Ovary (tissue), 9 donors: ENCODE results near the gene ALOXE3. TPM values are rescaled to one million over a fixed set of nuclear protein-coding genes. Genes with fewer than 3 reads are reported as not detected.

ENCODE experiments used
- DNase-seq, 5 donors: peaks; one replicate each; pipeline ENCODE4 v3.0.0-alpha.2; 2019 to 2020
- H3K27ac ChIP-seq, 2 donors: fragments of 200-600 bp; one replicate each; pipeline versions ENCODE4 v1.5.1 to v1.8.0; 2019 to 2022
- H3K27me3 ChIP-seq: fragments of 200-600 bp; one replicate; pipeline ENCODE4 v1.8.0; 2022
- H3K36me3 ChIP-seq: fragments of 200-600 bp; sonication (generic); one replicate; pipeline ENCODE4 v1.5.1; 2019
- H3K4me1 ChIP-seq: one replicate; pipeline ENCODE4 v1.8.1; 2013; ENCODE audit warnings: mild to moderate bottlenecking, moderate library complexity; ENCODE audit not compliant: insufficient read depth
- H3K4me3 ChIP-seq: fragments of 200-600 bp; sonication (generic); one replicate; pipeline ENCODE4 v1.5.1; 2017
- H3K9me3 ChIP-seq, 2 donors: fragments of 200-600 bp in 1 of 2; sonication (generic) in 1 of 2; one replicate each; pipeline versions ENCODE4 v1.5.1 to v1.8.1; 2013 to 2019; ENCODE audit warnings: mild to moderate bottlenecking in 1 of 2, moderate library complexity in 1 of 2
- CTCF ChIP-seq, 3 donors: fragments of 450-650 bp in 2 of 3; fragments of 200-600 bp in 1 of 3; IDR thresholded peaks; one replicate each; pipeline versions ENCODE4 v1.5.1 to v1.8.0; 2016 to 2022; ENCODE audit warnings: antibody characterized with exemption in 3 of 3, mild to moderate bottlenecking in 1 of 3
- EP300 ChIP-seq: sonication (generic); formaldehyde crosslinking; IDR thresholded peaks from one replicate; pipeline ENCODE4 v1.6.1; 2017; ENCODE audit warnings: antibody characterized with exemption
- POLR2A ChIP-seq: fragments of 450-650 bp; IDR thresholded peaks from one replicate; pipeline ENCODE4 v1.6.1; 2017; ENCODE audit warnings: antibody characterized with exemption, mild to moderate bottlenecking, moderate library complexity
- WGBS, 3 donors: extraction: QIAGEN DNeasy Blood & Tissue Kit in 1 of 3; methylation state at CpG; one replicate each; pipeline versions ENCODE4 v1.1.5 to v1.1.7; 2013 to 2017; 5-methylcytosine and 5-hydroxymethylcytosine counted together
- intact Hi-C, 4 donors: fragments of 100-400 bp; cut with DNase I; formaldehyde crosslinking; loops; one replicate each; pipeline versions ENCODE4 v1.11.0 to v1.15.1; 2022 to 2023
- polyA plus RNA-seq, 2 donors: library from polyadenylated mRNA; stranded (reverse); fragments of 200-250 nt in 1 of 2; fragments of 350-450 nt in 1 of 2; fragmentation: Illumina TruSeq in 1 of 2; extraction: RNeasy Lipid Tissue Mini Kit (QIAGEN cat#74804) in 1 of 2; gene quantifications; one replicate each; pipeline ENCODE4 v1.2.3, GENCODE V29; 2013 to 2014
- total RNA-seq, 7 donors: library from RNA; depleted of rRNA in 2 of 7; stranded (reverse); fragments of >200 nt in 2 of 7; fragmentation: NEBNext Ultra II Directional in 3 of 7; extraction: Animal tissue kit (Norgen Biotek cat#: 25700) in 3 of 7; gene quantifications; one replicate each; pipeline versions ENCODE4 v1.1.0 to v1.2.4, GENCODE V29; 2016 to 2023
- donor health status: DM: no; HTN: no; CAD: no; lungs with moderate emphysema.
- donor health status: DM: no; HTN: no; CAD: no.
- donor health status: Bipolar disorder and iron deficiency.
- donor health status: DM: yes; HTN: yes; CAD: no.
- donor health status: DM: no; HTN: no; CAD: no.
- donor health status: DM: yes; HTN: yes; CAD: no.

Gene ALOXE3
- total and polyA plus RNA-seq, 9 donors = 0.07 TPM; not detected in 8

- WGBS, 3 donors = 9 to 12% (median 11%) methylated on average over 13 of the region's 13 CpGs
- intact Hi-C loops = loop anchor here in 2 of 4 donors (2.0 kb wide), 2 partner anchors 41 to 55 kb away; no protein-coding TSS in a partner anchor
- H3K4me1 ChIP-seq = peaks cover 16% of the 10 kb centered on the region
These were observed 45.9 kb upstream of the ALOXE3 start for GRCh38 chr17:8163978-8164814.

GRCh38 chr17:8162997-8163977 lies 45.0 kb upstream of the ALOXE3 start:
- peaks cover 16% of the 10 kb centered on the region for H3K4me1 ChIP-seq
- no peak for TF ChIP-seq EP300
- TF ChIP-seq CTCF (IDR thresholded peaks at IDR 0.05) = no peak
- TF ChIP-seq POLR2A = no peak
- intact Hi-C loops = loop anchor here in 2 of 4 donors (2.0 kb wide), 2 partner anchors 40 to 56 kb away; no protein-coding TSS in a partner anchor
- H3K27ac ChIP-seq = peak overlapping the region; percentile 99 to 100
- no peaks in the 10 kb centered on the region for H3K27me3 ChIP-seq
- H3K4me3 ChIP-seq = peak overlapping the region; percentile 77
- 4 to 12% (median 7%) methylated on average over 23 to 55 of the region's 55 CpGs for WGBS, 3 donors
- H3K36me3 ChIP-seq = no peaks in the 10 kb centered on the region
- peak in 4 of 5 donors; percentile 58 to 69 (median 66) for DNase-seq
- H3K9me3 ChIP-seq = no peaks in the 10 kb centered on the region

More at GRCh38 chr17:8163978-8164814, 45.9 kb upstream of the ALOXE3 start:
- TF ChIP-seq CTCF (IDR thresholded peaks at IDR 0.05) (peak in 1 of 3 donors; percentile 6), EP300 (no peak)
- Histone ChIP-seq H3K27me3 (no peaks in the 10 kb centered on the region), H3K36me3 (no peaks in the 10 kb centered on the region), H3K4me3 (no peak overlapping the region), H3K27ac (peak overlapping the region; percentile 99 to 100), H3K9me3 (no peaks in the 10 kb centered on the region)
- DNase-seq = peak; percentile 78 to 88 (median 84)

GRCh38 chr17:8162233-8162996 lies 44.1 kb upstream of the ALOXE3 start, which contains the start of gene VAMP2:
Gene VAMP2, minus strand, starts transcription at chr17:8162948. Its CDS starts 69 bp downstream, at chr17:8162879.
- DNase-seq = peak; percentile 83 to 93 (median 88)
- intact Hi-C loops = loop anchor here in 2 of 4 donors (2.0 kb wide), 2 partner anchors 40 to 56 kb away; no protein-coding TSS in a partner anchor
- Histone ChIP-seq H3K4me3 (peak within 1 kb of the TSS; percentile 77), H3K27ac (peak within 1 kb of the TSS; percentile 99 to 100), H3K27me3 (no peaks in the 10 kb centered on the region), H3K4me1 (peaks cover 16% of the 10 kb centered on the region), H3K9me3 (no peaks in the 10 kb centered on the region), H3K36me3 (no peaks in the 10 kb centered on the region)
- 0 to 3% (median 1%) methylated on average over 13 to 75 of the region's 75 CpGs for WGBS, 3 donors
- no peak for TF ChIP-seq EP300
- TF ChIP-seq POLR2A = peak; percentile 95
- TF ChIP-seq CTCF (IDR thresholded peaks at IDR 0.05) = peak in 2 of 3 donors; percentile 17 to 23
